ENCODE data around the gene IL17RC. TPM values are rescaled to one million over a fixed set of nuclear protein-coding genes. Genes with fewer than 3 reads are reported as not detected.

Gene IL17RC
- total and polyA plus RNA-seq, 2 of the 4 experiments (the other 2 are of a cell fraction) = 20.8 to 28.3 TPM

- H3K27ac ChIP-seq (ENCODE audit: insufficient read depth, low read length) = no peak overlapping the region
- H2BK20ac ChIP-seq (ENCODE audit: low read depth, low read length) = no peak overlapping the region
- H2AK5ac ChIP-seq (ENCODE audit: low read depth, low read length) = no peak overlapping the region
- no TSS peak for BruUV-seq (replicated peaks)
- H3K4ac ChIP-seq (ENCODE audit: low read depth, low read length) = no peak overlapping the region
- no peak overlapping the region for H4K5ac ChIP-seq (ENCODE audit: low read depth, low read length)
- ChIA-PET POLR2A (ENCODE audit: unreplicated experiment) (no interaction called here), CTCF (no interaction called here)
- no peak overlapping the region for H4K91ac ChIP-seq (ENCODE audit: insufficient read depth, low read depth, low read length)
- H3K79me1 ChIP-seq (ENCODE audit: low read depth in 1 of 2, low read length in 2 of 2) = peaks cover 0 to 8% of the 10 kb centered on the region in 2 experiments; a peak in 2 of 4 replicates
- intact Hi-C loops (cut with micrococcal nuclease) = no loop called here
- no CpG with 5 or more reads among the region's 3 CpGs for WGBS, 2 experiments (ENCODE audit: extremely low coverage in 2 of 2, insufficient read length in 1 of 2)
- no peak overlapping the region for H3K18ac ChIP-seq (ENCODE audit: low read depth, low read length)
- no peak overlapping the region for H2AFZ ChIP-seq (replicated peaks; ENCODE audit: low read length, poor library complexity)
- H3K4me3 ChIP-seq (ENCODE audit: insufficient read depth, low read depth, low read length) = no peak overlapping the region
- H3K23ac ChIP-seq (ENCODE audit: low read depth, low read length) = no peak overlapping the region
- no peaks in the 10 kb centered on the region for H4K20me1 ChIP-seq (ENCODE audit: insufficient read depth, low read length)
- no peaks in the 10 kb centered on the region for H3K9me3 ChIP-seq (ENCODE audit: control insufficient read depth, insufficient read depth, low read length)
- peaks cover 4% of the 10 kb centered on the region for H3K4me1 ChIP-seq (ENCODE audit: control insufficient read depth, insufficient read depth, low read length)
- in situ Hi-C loops (cut with MboI; ENCODE audit: low sequenced_read_pairs) = no loop called here
- ATAC-seq (ENCODE audit: low read depth) (no peak), DNase-seq (no peak)
- TF ChIP-seq MAFK (IDR thresholded peaks at IDR 0.05; ENCODE audit: low read depth, low read length) = no peak
- no peak for TF ChIP-seq BHLHE40 (IDR thresholded peaks at IDR 0.05; ENCODE audit: low read depth, low read length)
- no peak for TF ChIP-seq MAZ (IDR thresholded peaks at IDR 0.05; ENCODE audit: borderline replicate concordance, low read depth, low read length)
- TF ChIP-seq FOS (IDR thresholded peaks at IDR 0.05; ENCODE audit: low read depth, low read length) = no peak
- TF ChIP-seq NFE2L2 (IDR thresholded peaks at IDR 0.05; ENCODE audit: low read depth, low read length) = no peak
- no peak for TF ChIP-seq CEBPB (IDR thresholded peaks at IDR 0.05; ENCODE audit: low read depth, low read length)
- TF ChIP-seq ELK1 (IDR thresholded peaks at IDR 0.05; ENCODE audit: borderline replicate concordance, low read depth, low read length) = no peak
- TF ChIP-seq SMC3 (IDR thresholded peaks at IDR 0.05; ENCODE audit: low read depth, low read length) = no peak
- TF ChIP-seq RFX5 (IDR thresholded peaks at IDR 0.05; ENCODE audit: low read depth, low read length) = no peak
- no peak for TF ChIP-seq RCOR1 (IDR thresholded peaks at IDR 0.05; ENCODE audit: insufficient replicate concordance, low read length)
- no peak for TF ChIP-seq USF2 (IDR thresholded peaks at IDR 0.05; ENCODE audit: low read depth, low read length)
- no peak for TF ChIP-seq RAD21 (IDR thresholded peaks at IDR 0.05; ENCODE audit: low read length)
- H3K27me3 ChIP-seq (ENCODE audit: control insufficient read depth, insufficient read depth, low read length) = no peaks in the 10 kb centered on the region
- no peaks in the 10 kb centered on the region for H3K36me3 ChIP-seq (ENCODE audit: control insufficient read depth, insufficient read depth, low read length)
- H4K8ac ChIP-seq (ENCODE audit: low read depth in 2 of 2, low read length in 2 of 2) = no peak overlapping the region
- no peak overlapping the region for H2AK9ac ChIP-seq (replicated peaks; ENCODE audit: low read depth, low read length, poor library complexity)
- no peak overlapping the region for H3K56ac ChIP-seq (ENCODE audit: extremely low read depth, insufficient read depth, low read length)
- no peak overlapping the region for H3K14ac ChIP-seq (replicated peaks; ENCODE audit: low read depth, low read length)
- no peak overlapping the region for H3K9ac ChIP-seq (ENCODE audit: low read depth, low read length)
- H2BK5ac ChIP-seq (ENCODE audit: low read depth, low read length, poor library complexity, severe bottlenecking) = no peak overlapping the region
- dilution Hi-C loops (cut with HindIII; ENCODE audit: low sequenced_read_pairs, unreplicated experiment) = no loop called here
- H2BK120ac ChIP-seq (ENCODE audit: low read depth, low read length) = no peak overlapping the region
- no peak overlapping the region for H2BK15ac ChIP-seq (ENCODE audit: low read depth, low read length)
- H3K9me1 ChIP-seq (ENCODE audit: insufficient read depth, low read length) = peaks cover 9% of the 10 kb centered on the region
- no peak overlapping the region for H3K4me2 ChIP-seq (ENCODE audit: low read depth, low read length)
These were observed 8.6 kb upstream of the IL17RC start for GRCh38 chr3:9908286-9908685.
